Measurements from ENCODE around the gene FXYD5.

The FXYD5 gene

GRCh38 chr19:35154525-35155406 is at the start of gene FXYD5:
Gene FXYD5, plus strand, starts transcription at chr19:35154735. Its CDS starts 816 bp downstream, at chr19:35155551.
- DNase-seq, result peak; percentile 91

- DNase-seq, result no peak
These were observed 49.5 kb upstream of the FXYD5 start for GRCh38 chr19:35105047-35105410.

- DNase-seq, result no peak
These were observed 48.9 kb upstream of the FXYD5 start for GRCh38 chr19:35105411-35106290.

GRCh38 chr19:35106291-35106583 is 48.3 kb upstream of the FXYD5 start:
- no peak for DNase-seq

GRCh38 chr19:35106898-35107541 is 47.5 kb upstream of the FXYD5 start:
- DNase-seq, result no peak

GRCh38 chr19:35107545-35107944 is 47.0 kb upstream of the FXYD5 start:
- peak; percentile 20 for DNase-seq

- no peak for DNase-seq
These were observed 45.8 kb upstream of the FXYD5 start for GRCh38 chr19:35108730-35109129.

GRCh38 chr19:35109395-35110112 is 45.0 kb upstream of the FXYD5 start:
- DNase-seq, result peak; percentile 11

- no peak for DNase-seq
These were observed 43.6 kb upstream of the FXYD5 start for GRCh38 chr19:35110974-35111373.

- DNase-seq, result no peak
These were observed 41.4 kb upstream of the FXYD5 start for GRCh38 chr19:35112995-35113688.

- DNase-seq, result peak; percentile 22
These were observed 40.0 kb upstream of the FXYD5 start for GRCh38 chr19:35114353-35115176.

- DNase-seq, result no peak
These were observed 39.2 kb upstream of the FXYD5 start, which contains the start of gene FXYD3 for GRCh38 chr19:35115177-35115951. Gene FXYD3, plus strand, starts transcription at chr19:35115823. Its CDS starts 3,554 bp downstream, at chr19:35119377.

GRCh38 chr19:35116072-35116801 is 38.3 kb upstream of the FXYD5 start:
- DNase-seq, result no peak

GRCh38 chr19:35117116-35117515 is 37.4 kb upstream of the FXYD5 start:
- no peak for DNase-seq

- no peak for DNase-seq
These were observed 36.7 kb upstream of the FXYD5 start for GRCh38 chr19:35117799-35118198.

- no peak for DNase-seq
These were observed 36.1 kb upstream of the FXYD5 start for GRCh38 chr19:35118268-35119020.

- no peak for DNase-seq
These were observed 35.4 kb upstream of the FXYD5 start for GRCh38 chr19:35119091-35119490.

GRCh38 chr19:35119578-35120155 is 34.9 kb upstream of the FXYD5 start:
- no peak for DNase-seq
